ENCODE measurements around the gene IL16. TPM values are rescaled to one million over a fixed set of nuclear protein-coding genes. Genes with fewer than 3 reads are reported as not detected.
"Not testable (repeated sequence)": the region's sequence is repeated elsewhere in the genome, so short reads cannot be mapped to it uniquely, and the experiment has no call there.

The IL16 gene
- polyA plus RNA-seq, 1 donor from 2014 or later, result not detected

DNA sequence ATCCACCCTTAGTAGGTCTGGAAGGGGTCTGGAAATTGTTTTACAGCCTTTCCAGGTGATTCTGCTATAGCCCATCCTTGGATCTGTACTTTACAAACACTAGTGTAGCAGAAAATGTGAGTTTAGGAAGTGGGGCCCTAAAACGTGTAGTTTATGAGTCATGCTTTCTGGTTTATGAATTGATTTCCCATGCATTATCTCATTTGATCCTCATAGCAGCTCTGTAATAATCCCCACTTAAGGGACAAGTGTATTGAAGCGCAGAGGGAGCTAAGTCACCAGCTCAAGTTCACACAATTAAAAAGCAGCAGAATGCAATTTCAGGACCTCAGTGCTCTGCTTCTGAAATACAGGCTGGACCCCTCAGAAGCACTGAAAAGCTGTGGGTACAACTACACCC, 149.9 kb downstream of the IL16 start:
- H3K79me2 ChIP-seq (replicated peaks; ENCODE audit: insufficient read depth, low read length), result no peaks in the 10 kb centered on the region
- TF ChIP-seq EP300 (conservative IDR thresholded peaks at IDR 0.05; ENCODE audit: poor library complexity, severe bottlenecking) (no peak), MXI1 (conservative IDR thresholded peaks at IDR 0.05; ENCODE audit: poor library complexity, severe bottlenecking) (no peak), EZH2 (IDR thresholded peaks at IDR 0.05; ENCODE audit: borderline replicate concordance, insufficient read depth, low read length, poor library complexity, severe bottlenecking) (no peak), POLR2AphosphoS5 (IDR thresholded peaks at IDR 0.05) (no peak)
- TF ChIP-seq, protein P1, sequence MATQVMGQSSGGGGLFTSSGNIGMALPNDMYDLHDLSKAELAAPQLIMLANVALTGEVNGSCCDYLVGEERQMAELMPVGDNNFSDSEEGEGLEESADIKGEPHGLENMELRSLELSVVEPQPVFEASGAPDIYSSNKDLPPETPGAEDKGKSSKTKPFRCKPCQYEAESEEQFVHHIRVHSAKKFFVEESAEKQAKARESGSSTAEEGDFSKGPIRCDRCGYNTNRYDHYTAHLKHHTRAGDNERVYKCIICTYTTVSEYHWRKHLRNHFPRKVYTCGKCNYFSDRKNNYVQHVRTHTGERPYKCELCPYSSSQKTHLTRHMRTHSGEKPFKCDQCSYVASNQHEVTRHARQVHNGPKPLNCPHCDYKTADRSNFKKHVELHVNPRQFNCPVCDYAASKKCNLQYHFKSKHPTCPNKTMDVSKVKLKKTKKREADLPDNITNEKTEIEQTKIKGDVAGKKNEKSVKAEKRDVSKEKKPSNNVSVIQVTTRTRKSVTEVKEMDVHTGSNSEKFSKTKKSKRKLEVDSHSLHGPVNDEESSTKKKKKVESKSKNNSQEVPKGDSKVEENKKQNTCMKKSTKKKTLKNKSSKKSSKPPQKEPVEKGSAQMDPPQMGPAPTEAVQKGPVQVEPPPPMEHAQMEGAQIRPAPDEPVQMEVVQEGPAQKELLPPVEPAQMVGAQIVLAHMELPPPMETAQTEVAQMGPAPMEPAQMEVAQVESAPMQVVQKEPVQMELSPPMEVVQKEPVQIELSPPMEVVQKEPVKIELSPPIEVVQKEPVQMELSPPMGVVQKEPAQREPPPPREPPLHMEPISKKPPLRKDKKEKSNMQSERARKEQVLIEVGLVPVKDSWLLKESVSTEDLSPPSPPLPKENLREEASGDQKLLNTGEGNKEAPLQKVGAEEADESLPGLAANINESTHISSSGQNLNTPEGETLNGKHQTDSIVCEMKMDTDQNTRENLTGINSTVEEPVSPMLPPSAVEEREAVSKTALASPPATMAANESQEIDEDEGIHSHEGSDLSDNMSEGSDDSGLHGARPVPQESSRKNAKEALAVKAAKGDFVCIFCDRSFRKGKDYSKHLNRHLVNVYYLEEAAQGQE (IDR thresholded peaks at IDR 0.05; ENCODE audit: borderline replicate concordance), result no peak

DNA sequence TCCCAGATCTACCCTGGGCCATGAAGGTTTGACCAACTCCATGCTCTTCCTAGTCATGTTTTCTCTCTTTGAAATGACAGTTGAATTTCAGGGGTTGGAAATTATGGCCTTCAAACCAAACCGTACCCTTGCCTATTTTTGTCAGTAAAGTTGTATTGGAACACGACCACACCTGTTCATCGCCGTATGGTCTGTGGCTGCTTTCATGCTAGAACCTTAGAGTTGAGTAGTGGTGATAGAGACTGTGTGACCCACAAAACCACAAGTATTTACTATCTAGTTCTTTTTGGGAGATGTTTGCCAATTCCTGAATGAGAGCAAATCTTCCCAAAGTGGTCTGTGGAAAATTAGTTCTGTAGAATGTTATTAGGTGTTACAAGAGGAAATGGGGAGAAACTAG, 151.2 kb downstream of the IL16 start:
- Histone ChIP-seq H3K9me3 (ENCODE audit: low read length) (no peaks in the 10 kb centered on the region), H3F3A (ENCODE audit: insufficient read depth, low read length, poor library complexity, severe bottlenecking) (no peaks in the 10 kb centered on the region), H3K27ac (ENCODE audit: low read length) (no peak overlapping the region), H3K36me3 (ENCODE audit: insufficient read depth, low read length) (no peaks in the 10 kb centered on the region), H3K9ac (ENCODE audit: low read length) (no peak overlapping the region), H3K27me3 (ENCODE audit: insufficient read depth, low read depth, low read length) (no peaks in the 10 kb centered on the region), H3K9me2 (ENCODE audit: insufficient read depth, low read length) (no peaks in the 10 kb centered on the region), H3K79me2 (replicated peaks; ENCODE audit: insufficient read depth, low read length) (no peaks in the 10 kb centered on the region), H4K20me1 (ENCODE audit: insufficient read depth) (no peaks in the 10 kb centered on the region), H3K4me2 (ENCODE audit: low read length) (no peak overlapping the region), H2AFZ (ENCODE audit: low read depth, low read length) (no peak overlapping the region), H3K4me3 (ENCODE audit: low read length) (no peak overlapping the region)
- TF ChIP-seq MXI1 (conservative IDR thresholded peaks at IDR 0.05; ENCODE audit: poor library complexity, severe bottlenecking), result no peak
- TF ChIP-seq SMC3 (conservative IDR thresholded peaks at IDR 0.05; ENCODE audit: poor library complexity), result no peak
- TF ChIP-seq POLR2AphosphoS5 (IDR thresholded peaks at IDR 0.05), result no peak
- TF ChIP-seq EZH2 (IDR thresholded peaks at IDR 0.05; ENCODE audit: borderline replicate concordance, insufficient read depth, low read length, poor library complexity, severe bottlenecking), result no peak
- TF ChIP-seq, protein P2, sequence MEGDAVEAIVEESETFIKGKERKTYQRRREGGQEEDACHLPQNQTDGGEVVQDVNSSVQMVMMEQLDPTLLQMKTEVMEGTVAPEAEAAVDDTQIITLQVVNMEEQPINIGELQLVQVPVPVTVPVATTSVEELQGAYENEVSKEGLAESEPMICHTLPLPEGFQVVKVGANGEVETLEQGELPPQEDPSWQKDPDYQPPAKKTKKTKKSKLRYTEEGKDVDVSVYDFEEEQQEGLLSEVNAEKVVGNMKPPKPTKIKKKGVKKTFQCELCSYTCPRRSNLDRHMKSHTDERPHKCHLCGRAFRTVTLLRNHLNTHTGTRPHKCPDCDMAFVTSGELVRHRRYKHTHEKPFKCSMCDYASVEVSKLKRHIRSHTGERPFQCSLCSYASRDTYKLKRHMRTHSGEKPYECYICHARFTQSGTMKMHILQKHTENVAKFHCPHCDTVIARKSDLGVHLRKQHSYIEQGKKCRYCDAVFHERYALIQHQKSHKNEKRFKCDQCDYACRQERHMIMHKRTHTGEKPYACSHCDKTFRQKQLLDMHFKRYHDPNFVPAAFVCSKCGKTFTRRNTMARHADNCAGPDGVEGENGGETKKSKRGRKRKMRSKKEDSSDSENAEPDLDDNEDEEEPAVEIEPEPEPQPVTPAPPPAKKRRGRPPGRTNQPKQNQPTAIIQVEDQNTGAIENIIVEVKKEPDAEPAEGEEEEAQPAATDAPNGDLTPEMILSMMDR (IDR thresholded peaks at IDR 0.05; ENCODE audit: poor library complexity, severe bottlenecking), result no peak
- no peak for TF ChIP-seq RAD21 (conservative IDR thresholded peaks at IDR 0.05)

More for the DNA sequence above, 149.9 kb downstream of the IL16 start:
- Histone ChIP-seq H3K9me2 (ENCODE audit: insufficient read depth, low read length) (no peaks in the 10 kb centered on the region), H3K4me3 (ENCODE audit: low read length) (no peak overlapping the region), H3K4me2 (ENCODE audit: low read length) (no peak overlapping the region), H3F3A (ENCODE audit: insufficient read depth, low read length, poor library complexity, severe bottlenecking) (no peaks in the 10 kb centered on the region), H3K27me3 (ENCODE audit: insufficient read depth, low read depth, low read length) (no peaks in the 10 kb centered on the region), H2AFZ (ENCODE audit: low read depth, low read length) (no peak overlapping the region), H4K20me1 (ENCODE audit: insufficient read depth) (no peaks in the 10 kb centered on the region), H3K9me3 (ENCODE audit: low read length) (no peaks in the 10 kb centered on the region), H3K27ac (ENCODE audit: low read length) (no peak overlapping the region), H3K36me3 (ENCODE audit: insufficient read depth, low read length) (no peaks in the 10 kb centered on the region), H3K9ac (ENCODE audit: low read length) (no peak overlapping the region)

DNA sequence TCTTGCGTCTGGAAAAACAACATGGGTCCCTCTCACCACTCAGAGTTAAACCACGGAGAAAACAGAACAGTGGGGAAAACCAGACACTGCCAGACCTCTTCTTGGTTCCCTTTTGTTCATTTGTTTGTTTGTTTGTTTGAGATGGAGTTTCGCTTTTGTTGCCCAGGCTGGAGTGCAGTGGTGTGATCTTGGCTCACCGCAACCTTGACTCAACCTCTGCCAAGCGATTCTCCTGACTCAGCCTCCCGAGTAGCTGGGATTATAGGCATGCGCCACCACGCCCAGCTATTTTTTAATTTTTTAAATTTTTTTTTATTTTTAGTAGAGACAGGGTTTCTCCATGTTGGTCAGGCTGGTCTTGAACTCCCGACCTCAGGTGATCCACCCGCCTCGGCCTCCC, 152.0 kb downstream of the IL16 start:
- H3K36me3 ChIP-seq (ENCODE audit: insufficient read depth, low read length), result not testable (repeated sequence)

More for the DNA sequence above, 152.0 kb downstream of the IL16 start:
- H3K4me3 ChIP-seq (ENCODE audit: low read length); H3K9me2 ChIP-seq (ENCODE audit: insufficient read depth, low read length); H3K79me2 ChIP-seq (replicated peaks; ENCODE audit: insufficient read depth, low read length); H3K4me2 ChIP-seq (ENCODE audit: low read length); H3K27me3 ChIP-seq (ENCODE audit: insufficient read depth, low read depth, low read length); H3K9me3 ChIP-seq (ENCODE audit: low read length); H4K20me1 ChIP-seq (ENCODE audit: insufficient read depth); H3K9ac ChIP-seq (ENCODE audit: low read length); H3K27ac ChIP-seq (ENCODE audit: low read length); H2AFZ ChIP-seq (ENCODE audit: low read depth, low read length); H3F3A ChIP-seq (ENCODE audit: insufficient read depth, low read length, poor library complexity, severe bottlenecking): not testable (repeated sequence)

Measured in neural cell (in vitro differentiated cells).